Measurements from ENCODE around the gene ABCG1.

The ABCG1 gene

DNA sequence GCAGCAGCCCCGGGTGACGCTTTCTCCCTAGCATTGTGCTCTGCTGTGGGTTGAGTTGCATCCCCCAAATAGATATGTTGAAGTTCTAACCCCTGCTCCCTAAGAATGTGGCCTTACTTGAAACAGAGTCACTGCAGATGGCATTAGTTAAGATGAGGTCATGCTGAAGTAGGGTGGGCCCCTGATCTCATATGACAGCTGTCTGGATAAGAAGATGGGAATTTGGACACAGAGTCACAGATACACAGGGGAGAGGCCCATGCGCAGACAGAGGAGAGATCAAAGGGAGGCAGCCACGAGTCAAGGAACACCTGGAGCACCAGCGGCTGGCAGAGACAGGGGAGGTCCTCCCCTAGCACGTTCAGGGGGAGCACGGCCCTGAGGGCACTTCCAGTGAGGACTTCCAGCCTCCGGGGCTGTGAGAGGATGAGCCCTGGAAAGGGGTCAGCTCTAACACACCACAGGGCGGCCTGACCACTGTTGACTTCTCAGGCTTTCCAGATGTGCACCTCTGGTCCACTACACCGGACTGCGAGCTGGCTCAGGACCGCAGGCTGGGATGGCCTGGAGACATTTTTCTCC, 46.4 kb downstream of the ABCG1 start:
- no peaks in the 10 kb centered on the region for H3K9me3 ChIP-seq (ENCODE audit: control insufficient read depth, insufficient read depth, low read length)
- no peak overlapping the region for H3K9ac ChIP-seq (ENCODE audit: low read depth, low read length)
- H3K4me1 ChIP-seq (ENCODE audit: insufficient read depth, low read length), result peaks cover 10% of the 10 kb centered on the region; the same call in 1 of the 2 replicates
- no peaks in the 10 kb centered on the region for H3K36me3 ChIP-seq (ENCODE audit: insufficient read depth, low read length)

DNA sequence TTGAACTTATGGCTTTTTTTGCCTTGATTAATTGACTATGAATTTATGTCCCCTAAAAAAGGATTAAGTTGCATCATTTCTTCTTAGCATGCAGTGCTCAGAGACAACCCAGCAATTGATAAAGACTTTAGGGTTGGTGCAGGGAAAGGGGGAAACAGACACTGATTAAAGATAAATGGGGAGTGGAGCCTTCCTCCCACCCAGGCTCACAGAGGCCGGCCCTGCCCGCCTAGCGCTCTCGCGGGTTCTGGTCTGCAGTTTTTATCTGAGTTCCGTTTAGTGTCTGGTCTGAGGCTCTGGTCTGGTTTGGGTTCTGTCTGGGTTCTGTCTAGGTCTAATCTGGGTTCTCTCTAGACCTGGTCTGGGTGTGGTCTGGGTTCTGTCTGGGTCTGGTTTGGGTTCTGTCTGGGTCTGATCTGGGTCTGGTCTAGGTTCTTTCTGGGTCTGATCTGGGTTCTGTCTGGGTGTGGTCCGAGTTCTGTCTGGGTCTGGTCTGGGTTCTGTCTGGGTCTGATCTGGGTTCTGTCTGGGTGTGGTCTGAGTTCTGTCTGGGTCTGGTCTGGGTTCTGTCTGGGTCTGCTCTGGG, 48.1 kb downstream of the ABCG1 start:
- no peak overlapping the region for H3K9ac ChIP-seq (ENCODE audit: low read depth, low read length)
- no peaks in the 10 kb centered on the region for H3K36me3 ChIP-seq (ENCODE audit: insufficient read depth, low read length)
- H3K4me1 ChIP-seq (ENCODE audit: insufficient read depth, low read length), result peaks cover 10% of the 10 kb centered on the region; the same call in 1 of the 2 replicates
- H3K9me3 ChIP-seq (ENCODE audit: control insufficient read depth, insufficient read depth, low read length), result no peaks in the 10 kb centered on the region

DNA sequence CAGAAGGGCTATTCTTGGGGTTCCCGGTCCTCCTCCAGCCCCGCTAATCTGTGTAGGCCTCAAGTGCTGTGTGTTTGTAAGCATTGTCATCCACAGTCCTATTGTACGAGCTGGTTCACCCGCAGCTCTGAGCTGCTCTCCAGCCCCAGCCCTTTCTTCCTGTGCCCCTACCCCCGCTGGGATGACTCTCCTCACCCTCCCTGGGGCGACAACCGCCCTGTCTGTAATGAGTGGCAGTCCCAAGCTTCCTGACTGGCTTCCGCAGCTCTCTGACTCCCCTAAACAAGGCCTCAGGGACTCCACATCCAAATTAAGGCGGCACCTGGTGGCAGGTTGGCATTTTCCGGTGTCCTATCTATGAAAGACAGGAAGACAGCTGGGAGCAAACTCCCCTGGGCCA, 50.4 kb downstream of the ABCG1 start:
- Histone ChIP-seq H3K4me1 (ENCODE audit: insufficient read depth, low read length) (no peaks in the 10 kb centered on the region; the same call in 1 of the 2 replicates), H3K9me3 (ENCODE audit: control insufficient read depth, insufficient read depth, low read length) (no peaks in the 10 kb centered on the region), H3K9ac (ENCODE audit: low read depth, low read length) (no peak overlapping the region), H3K36me3 (ENCODE audit: insufficient read depth, low read length) (no peaks in the 10 kb centered on the region)

DNA sequence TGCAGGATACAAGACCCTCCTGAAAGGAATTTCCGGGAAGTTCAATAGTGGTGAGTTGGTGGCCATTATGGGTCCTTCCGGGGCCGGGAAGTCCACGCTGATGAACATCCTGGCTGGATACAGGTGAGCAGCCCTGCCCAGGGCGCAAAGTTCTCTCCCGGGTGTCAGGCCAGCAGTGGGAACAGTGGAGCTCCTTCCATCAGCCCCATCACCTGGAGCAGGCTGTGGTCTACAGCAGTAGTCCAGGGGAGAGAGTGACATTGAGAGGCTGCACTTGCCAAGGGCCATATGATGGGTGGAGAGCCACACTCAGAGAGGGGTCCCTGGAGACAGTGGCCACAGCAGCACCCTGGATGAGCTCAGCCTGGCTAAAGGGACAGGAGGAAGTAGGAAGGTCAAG, 52.1 kb downstream of the ABCG1 start:
- Histone ChIP-seq H3K9me3 (ENCODE audit: control insufficient read depth, insufficient read depth, low read length) (no peaks in the 10 kb centered on the region), H3K4me1 (ENCODE audit: insufficient read depth, low read length) (no peaks in the 10 kb centered on the region; the same call in 1 of the 2 replicates), H3K9ac (ENCODE audit: low read depth, low read length) (no peak overlapping the region), H3K36me3 (ENCODE audit: insufficient read depth, low read length) (no peaks in the 10 kb centered on the region)

GRCh38 chr21:42272109-42272962, 53.4 kb downstream of the ABCG1 start:
- no peaks in the 10 kb centered on the region; the same call in 1 of the 2 replicates for H3K4me1 ChIP-seq (ENCODE audit: insufficient read depth, low read length)
- H3K9me3 ChIP-seq (ENCODE audit: control insufficient read depth, insufficient read depth, low read length), result no peaks in the 10 kb centered on the region
- no peak overlapping the region for H3K9ac ChIP-seq (ENCODE audit: low read depth, low read length)
- no peaks in the 10 kb centered on the region for H3K36me3 ChIP-seq (ENCODE audit: insufficient read depth, low read length)

DNA sequence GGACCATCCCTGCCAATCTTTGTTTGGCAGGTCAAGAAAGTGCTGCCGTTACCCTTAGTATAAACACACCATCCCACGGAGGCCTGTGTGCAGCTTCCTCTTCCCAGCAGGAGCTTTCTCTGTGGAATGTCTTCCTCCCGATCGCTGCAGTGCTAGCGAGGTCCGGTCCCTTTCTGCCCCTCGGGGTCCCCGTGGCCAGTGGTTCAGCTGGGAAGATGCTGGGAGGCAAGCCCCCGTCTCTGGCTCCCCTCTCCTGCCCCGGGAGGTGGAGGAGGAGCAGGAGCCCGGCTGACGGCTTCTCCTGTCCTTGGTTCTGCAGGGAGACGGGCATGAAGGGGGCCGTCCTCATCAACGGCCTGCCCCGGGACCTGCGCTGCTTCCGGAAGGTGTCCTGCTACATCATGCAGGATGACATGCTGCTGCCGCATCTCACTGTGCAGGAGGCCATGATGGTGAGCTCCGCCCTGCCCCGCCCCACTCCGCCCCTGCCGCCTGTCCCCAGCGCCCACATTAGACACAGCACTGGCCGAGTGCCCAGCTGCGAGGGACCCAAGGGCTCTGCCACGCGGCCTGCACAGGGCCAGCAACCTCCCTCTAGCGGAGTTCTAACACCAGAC, 54.2 kb downstream of the ABCG1 start:
- no peaks in the 10 kb centered on the region; the same call in 1 of the 2 replicates for H3K4me1 ChIP-seq (ENCODE audit: insufficient read depth, low read length)
- H3K9me3 ChIP-seq (ENCODE audit: control insufficient read depth, insufficient read depth, low read length), result no peaks in the 10 kb centered on the region

GRCh38 chr21:42276076-42276475, 57.1 kb downstream of the ABCG1 start:
- H3K9me3 ChIP-seq (ENCODE audit: control insufficient read depth, insufficient read depth, low read length), result no peaks in the 10 kb centered on the region
- H3K4me1 ChIP-seq (ENCODE audit: insufficient read depth, low read length), result no peaks in the 10 kb centered on the region
- H3K9ac ChIP-seq (ENCODE audit: low read depth, low read length), result no peak overlapping the region
- no peaks in the 10 kb centered on the region for H3K36me3 ChIP-seq (ENCODE audit: insufficient read depth, low read length)

More for the DNA sequence above, 54.2 kb downstream of the ABCG1 start:
- no peak overlapping the region for H3K9ac ChIP-seq (ENCODE audit: low read depth, low read length)
- H3K36me3 ChIP-seq (ENCODE audit: insufficient read depth, low read length), result no peaks in the 10 kb centered on the region

DNA sequence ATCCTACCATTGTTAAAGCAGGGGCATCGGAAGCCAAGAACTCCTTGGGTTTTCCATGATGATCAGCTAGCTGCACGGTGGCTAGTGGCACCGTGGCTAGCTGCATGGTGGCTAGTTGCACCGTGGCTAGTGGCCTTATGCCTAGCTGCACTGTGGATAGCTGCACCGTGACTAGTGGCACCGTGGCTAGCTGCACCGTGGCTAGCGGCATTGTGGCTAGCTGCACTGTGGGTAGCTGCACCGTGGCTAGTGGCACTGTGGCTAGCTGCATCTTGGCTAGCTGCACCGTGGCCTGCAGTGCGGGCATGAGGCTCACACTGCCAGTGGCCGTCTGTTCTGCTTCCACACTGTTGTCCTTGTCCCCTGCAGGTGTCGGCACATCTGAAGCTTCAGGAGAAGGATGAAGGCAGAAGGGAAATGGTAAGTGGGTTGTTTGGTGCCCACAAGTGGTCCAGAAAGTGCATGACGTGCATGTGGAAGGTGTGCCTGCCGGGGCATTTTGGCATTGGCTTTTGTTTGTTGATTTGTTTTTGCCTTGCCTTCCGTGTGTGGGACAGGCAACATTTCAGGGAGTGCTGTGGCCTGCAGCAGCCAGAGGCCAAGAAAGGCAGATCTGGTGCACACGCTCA, 57.7 kb downstream of the ABCG1 start:
- no peaks in the 10 kb centered on the region for H3K4me1 ChIP-seq (ENCODE audit: insufficient read depth, low read length)
- H3K36me3 ChIP-seq (ENCODE audit: insufficient read depth, low read length), result no peaks in the 10 kb centered on the region
- H3K9me3 ChIP-seq (ENCODE audit: control insufficient read depth, insufficient read depth, low read length), result no peaks in the 10 kb centered on the region
- H3K9ac ChIP-seq (ENCODE audit: low read depth, low read length), result no peak overlapping the region

DNA sequence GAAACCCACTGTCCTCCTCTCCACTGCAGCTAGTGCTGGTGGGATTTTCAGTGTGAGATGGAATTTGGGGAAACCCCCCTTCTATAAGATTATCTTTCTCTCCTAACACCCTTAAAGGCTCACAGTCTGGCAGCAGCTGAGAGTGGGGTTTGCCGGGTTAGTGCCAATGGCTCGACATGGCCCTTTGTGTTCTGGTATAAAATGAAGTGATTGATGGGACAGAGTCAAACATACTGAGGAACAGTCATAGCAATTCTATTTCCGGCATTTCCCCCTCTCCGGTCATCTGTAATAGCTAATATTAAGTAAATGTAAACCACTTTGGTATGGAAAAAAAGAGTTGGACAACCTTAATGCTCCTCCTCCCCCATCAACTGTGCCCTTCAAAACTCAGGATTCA, 58.7 kb downstream of the ABCG1 start:
- H3K4me1 ChIP-seq (ENCODE audit: insufficient read depth, low read length), result no peaks in the 10 kb centered on the region
- H3K9ac ChIP-seq (ENCODE audit: low read depth, low read length), result no peak overlapping the region
- no peaks in the 10 kb centered on the region for H3K9me3 ChIP-seq (ENCODE audit: control insufficient read depth, insufficient read depth, low read length)
- H3K36me3 ChIP-seq (ENCODE audit: insufficient read depth, low read length), result no peaks in the 10 kb centered on the region

- Histone ChIP-seq H3K4me1 (ENCODE audit: insufficient read depth, low read length) (no peaks in the 10 kb centered on the region), H3K36me3 (ENCODE audit: insufficient read depth, low read length) (no peaks in the 10 kb centered on the region), H3K9ac (ENCODE audit: low read depth, low read length) (no peak overlapping the region), H3K9me3 (ENCODE audit: control insufficient read depth, insufficient read depth, low read length) (no peaks in the 10 kb centered on the region)
These were observed 59.7 kb downstream of the ABCG1 start for GRCh38 chr21:42278451-42279149.

DNA sequence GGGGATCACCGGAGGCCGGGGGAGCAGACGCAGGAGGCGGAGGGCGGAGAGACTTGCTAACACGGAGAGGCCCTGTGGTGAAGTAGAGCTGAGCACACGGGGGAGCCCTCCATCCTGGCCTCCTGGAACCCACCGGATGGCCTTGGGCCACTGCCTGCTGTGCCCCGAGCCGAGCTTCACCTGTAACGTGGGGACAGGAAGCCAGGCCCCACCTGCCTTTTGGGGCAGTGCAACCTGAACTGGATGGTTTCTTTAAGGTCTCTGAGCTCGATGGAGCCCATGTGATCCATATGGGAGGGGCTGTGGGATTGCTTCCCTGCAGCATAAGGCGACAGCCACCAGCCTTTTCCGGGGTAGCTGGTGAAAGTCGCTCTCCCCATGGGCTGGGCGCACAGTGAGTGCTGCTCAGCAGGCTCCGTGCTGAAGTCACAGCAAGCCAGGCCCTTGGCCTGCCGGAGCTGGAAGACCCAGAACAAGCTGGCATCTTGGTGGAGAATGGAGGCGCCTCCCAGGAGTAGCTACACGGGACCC, 60.5 kb downstream of the ABCG1 start:
- H3K36me3 ChIP-seq (ENCODE audit: insufficient read depth, low read length), result no peaks in the 10 kb centered on the region
- H3K4me1 ChIP-seq (ENCODE audit: insufficient read depth, low read length), result no peaks in the 10 kb centered on the region
- no peaks in the 10 kb centered on the region for H3K9me3 ChIP-seq (ENCODE audit: control insufficient read depth, insufficient read depth, low read length)
- H3K9ac ChIP-seq (ENCODE audit: low read depth, low read length), result no peak overlapping the region

- H3K36me3 ChIP-seq (ENCODE audit: insufficient read depth, low read length), result no peaks in the 10 kb centered on the region
- H3K9ac ChIP-seq (ENCODE audit: low read depth, low read length), result no peak overlapping the region
- no peaks in the 10 kb centered on the region for H3K4me1 ChIP-seq (ENCODE audit: insufficient read depth, low read length)
- H3K9me3 ChIP-seq (ENCODE audit: control insufficient read depth, insufficient read depth, low read length), result no peaks in the 10 kb centered on the region
These were observed 60.9 kb downstream of the ABCG1 start for GRCh38 chr21:42279888-42280287.

GRCh38 chr21:42280356-42281180, 61.6 kb downstream of the ABCG1 start:
- Histone ChIP-seq H3K9me3 (ENCODE audit: control insufficient read depth, insufficient read depth, low read length) (no peaks in the 10 kb centered on the region), H3K9ac (ENCODE audit: low read depth, low read length) (no peak overlapping the region), H3K4me1 (ENCODE audit: insufficient read depth, low read length) (no peaks in the 10 kb centered on the region), H3K36me3 (ENCODE audit: insufficient read depth, low read length) (no peaks in the 10 kb centered on the region)

Data from ES-I3 (cell line).